Testis (tissue), 3 donors: ENCODE data around the gene STARD13. TPM values are rescaled to one million over a fixed set of nuclear protein-coding genes. Genes with fewer than 3 reads are reported as not detected.

Experiments
- DNase-seq: peaks from one replicate; pipeline ENCODE4 v3.0.0-alpha.2; 2019
- H3K27ac ChIP-seq, 2 donors: fragments of 200-600 bp; sonication (generic); one replicate each; pipeline ENCODE4 v1.5.1; 2019
- H3K27me3 ChIP-seq: fragments of 200-600 bp; sonication (generic); one replicate; pipeline ENCODE4 v1.5.1; 2019
- H3K36me3 ChIP-seq: fragments of 200-600 bp; sonication (generic); one replicate; pipeline ENCODE4 v1.5.1; 2017; ENCODE audit warnings: low read depth; ENCODE audit errors: missing control alignments
- H3K4me1 ChIP-seq: fragments of 200-600 bp; sonication (generic); one replicate; pipeline ENCODE4 v1.5.1; 2019
- H3K4me3 ChIP-seq, 2 donors: fragments of 200-600 bp; sonication (generic); one replicate each; pipeline ENCODE4 v1.5.1; 2017 to 2019
- H3K9me3 ChIP-seq: fragments of 200-600 bp; sonication (generic); one replicate; pipeline ENCODE4 v1.5.1; 2017
- POLR2A ChIP-seq: fragments of 450-650 bp; IDR thresholded peaks from one replicate; pipeline ENCODE4 v1.6.1; 2017; ENCODE audit warnings: antibody characterized with exemption, mild to moderate bottlenecking, moderate library complexity
- WGBS, 2 donors: methylation state at CpG; one replicate each; pipeline ENCODE4 v1.1.5; 2018; 5-methylcytosine and 5-hydroxymethylcytosine counted together
- intact Hi-C: fragments of 100-400 bp; cut with DNase I; formaldehyde crosslinking; loops from one replicate; pipeline ENCODE4 v1.15.1; 2023; ENCODE audit warnings: low total_unique reads
- polyA plus RNA-seq: library from polyadenylated mRNA; stranded (reverse); fragments of 350-450 nt; fragmentation: Illumina TruSeq; extraction: RNeasy Lipid Tissue Mini Kit (QIAGEN cat#74804); gene quantifications from one replicate; pipeline ENCODE4 v1.2.3, GENCODE V29; 2014; ENCODE audit warnings: low read depth, low replicate concordance; ENCODE audit not compliant: insufficient read depth
- total RNA-seq, 2 donors: library from RNA; depleted of rRNA; stranded (reverse); fragments of >200 nt; gene quantifications; one replicate each; pipeline ENCODE4 v1.2.3, GENCODE V29; 2016
- TF ChIP-seq, protein P1 (sequence below), 3 experiments: fragments of 450-650 bp in 2 of 3; fragments of 200-600 bp in 1 of 3; sonication (generic) in 1 of 3; IDR thresholded peaks; one replicate each; pipeline ENCODE4 v1.5.1; 2016 to 2019; ENCODE audit warnings: antibody characterized with exemption in 3 of 3, mild to moderate bottlenecking in 2 of 3, moderate library complexity in 1 of 3

STARD13 gene
- total and polyA plus RNA-seq, 3 donors from 2014 or later, result 7.2 to 33.7 (median 24.4) TPM

DNA sequence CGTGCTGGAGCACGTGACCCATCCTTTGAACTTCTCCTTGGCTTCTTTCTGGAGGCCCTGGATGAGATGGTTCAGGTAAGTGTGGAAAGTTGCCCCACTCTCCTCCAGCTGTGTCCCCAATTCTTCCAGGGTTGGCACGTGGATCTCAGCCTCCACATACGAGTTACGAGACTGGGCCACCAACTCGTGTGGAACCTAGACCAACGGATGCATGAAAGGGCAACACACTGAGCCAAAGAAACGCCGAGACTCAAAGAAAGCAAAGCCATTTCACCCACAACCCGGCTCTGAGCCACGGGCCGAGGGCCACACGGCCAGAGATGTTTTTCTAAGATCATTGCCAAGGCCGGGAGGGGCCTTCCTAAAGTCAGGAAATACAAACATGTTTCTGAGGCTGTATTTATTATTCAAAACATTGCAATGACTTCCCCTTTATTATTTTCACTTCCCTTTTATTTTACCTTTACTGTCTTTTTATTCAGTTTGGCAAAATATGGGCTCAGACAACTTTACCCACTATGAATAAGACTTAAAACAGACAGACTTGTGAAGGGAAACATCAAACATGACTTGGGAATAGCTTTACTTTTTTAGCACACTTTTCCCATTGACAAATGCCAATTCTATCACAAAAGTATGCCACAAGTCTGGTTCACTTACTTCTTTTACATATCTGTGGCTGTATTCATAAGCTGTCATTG, 174.7 kb downstream of the STARD13 start:
- Histone ChIP-seq H3K36me3 (no peaks in the 10 kb centered on the region), H3K4me3 (no peak overlapping the region), H3K9me3 (no peaks in the 10 kb centered on the region), H3K27me3 (no peaks in the 10 kb centered on the region), H3K27ac (peak overlapping the region in 1 of 2 donors; percentile 36), H3K4me1 (peaks cover 27% of the 10 kb centered on the region)
- 38 to 47% methylated on average over 14 of the region's 14 CpGs for whole genome bisulfite sequencing, 2 donors
- TF ChIP-seq, protein P1, sequence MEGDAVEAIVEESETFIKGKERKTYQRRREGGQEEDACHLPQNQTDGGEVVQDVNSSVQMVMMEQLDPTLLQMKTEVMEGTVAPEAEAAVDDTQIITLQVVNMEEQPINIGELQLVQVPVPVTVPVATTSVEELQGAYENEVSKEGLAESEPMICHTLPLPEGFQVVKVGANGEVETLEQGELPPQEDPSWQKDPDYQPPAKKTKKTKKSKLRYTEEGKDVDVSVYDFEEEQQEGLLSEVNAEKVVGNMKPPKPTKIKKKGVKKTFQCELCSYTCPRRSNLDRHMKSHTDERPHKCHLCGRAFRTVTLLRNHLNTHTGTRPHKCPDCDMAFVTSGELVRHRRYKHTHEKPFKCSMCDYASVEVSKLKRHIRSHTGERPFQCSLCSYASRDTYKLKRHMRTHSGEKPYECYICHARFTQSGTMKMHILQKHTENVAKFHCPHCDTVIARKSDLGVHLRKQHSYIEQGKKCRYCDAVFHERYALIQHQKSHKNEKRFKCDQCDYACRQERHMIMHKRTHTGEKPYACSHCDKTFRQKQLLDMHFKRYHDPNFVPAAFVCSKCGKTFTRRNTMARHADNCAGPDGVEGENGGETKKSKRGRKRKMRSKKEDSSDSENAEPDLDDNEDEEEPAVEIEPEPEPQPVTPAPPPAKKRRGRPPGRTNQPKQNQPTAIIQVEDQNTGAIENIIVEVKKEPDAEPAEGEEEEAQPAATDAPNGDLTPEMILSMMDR (IDR thresholded peaks at IDR 0.05), result no peak
- TF ChIP-seq POLR2A, result no peak
- intact Hi-C loops, result no loop called here
- peak; percentile 54 for DNase-seq

- Histone ChIP-seq H3K27me3 (no peaks in the 10 kb centered on the region), H3K4me3 (no peak overlapping the region), H3K9me3 (no peaks in the 10 kb centered on the region), H3K36me3 (no peaks in the 10 kb centered on the region), H3K4me1 (peaks cover 27% of the 10 kb centered on the region), H3K27ac (peak overlapping the region in 1 of 2 donors; percentile 36)
- intact Hi-C loops, result no loop called here
- no peak for DNase-seq
- 82 to 83% methylated on average over 5 of the region's 5 CpGs for WGBS, 2 donors
- no peak for TF ChIP-seq POLR2A
- TF ChIP-seq, protein P1 (IDR thresholded peaks at IDR 0.05), result no peak
These were observed 175.2 kb downstream of the STARD13 start for GRCh38 chr13:33110386-33110712.

GRCh38 chr13:33109801-33110200, 175.8 kb downstream of the STARD13 start:
- no peak overlapping the region for H3K4me3 ChIP-seq
- H3K4me1 ChIP-seq, result peaks cover 27% of the 10 kb centered on the region
- 89 to 91% methylated on average over 10 of the region's 10 CpGs for WGBS, 2 donors
- H3K27me3 ChIP-seq, result no peaks in the 10 kb centered on the region
- H3K27ac ChIP-seq, result no peak overlapping the region
- no peaks in the 10 kb centered on the region for H3K9me3 ChIP-seq
- H3K36me3 ChIP-seq, result no peaks in the 10 kb centered on the region
- intact Hi-C loops, result no loop called here
- DNase-seq, result no peak
- TF ChIP-seq, protein P1 (IDR thresholded peaks at IDR 0.05), result no peak
- TF ChIP-seq POLR2A, result no peak

- TF ChIP-seq, protein P1 (IDR thresholded peaks at IDR 0.05), result no peak
- TF ChIP-seq POLR2A, result no peak
- Histone ChIP-seq H3K9me3 (no peaks in the 10 kb centered on the region), H3K27ac (no peak overlapping the region), H3K4me1 (peaks cover 27% of the 10 kb centered on the region), H3K36me3 (no peaks in the 10 kb centered on the region), H3K27me3 (no peaks in the 10 kb centered on the region), H3K4me3 (no peak overlapping the region)
- no peak for DNase-seq
- 63 to 65% methylated on average over 2 of the region's 2 CpGs for WGBS, 2 donors
- intact Hi-C loops, result no loop called here
These were observed 176.3 kb downstream of the STARD13 start for GRCh38 chr13:33109271-33109697.

DNA sequence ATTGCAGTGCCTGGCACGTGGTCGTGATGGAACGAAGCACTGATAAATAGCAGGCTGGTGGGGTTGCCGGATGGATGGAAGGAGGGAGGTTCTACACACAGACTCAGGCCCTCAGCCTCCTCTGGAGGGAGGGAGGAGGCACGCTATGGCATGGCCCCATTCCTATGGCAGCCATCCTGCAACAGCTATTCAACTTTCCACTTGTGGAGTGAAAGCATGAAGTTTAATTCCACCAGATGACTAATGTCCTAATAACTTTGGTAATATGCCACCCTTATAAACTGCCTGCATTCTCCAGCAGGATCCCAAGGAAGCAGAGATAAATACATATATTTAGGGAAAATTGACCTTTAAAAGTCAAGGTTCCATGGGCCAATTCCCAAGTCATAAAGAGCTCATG, 176.9 kb downstream of the STARD13 start:
- intact Hi-C loops, result no loop called here
- H3K9me3 ChIP-seq, result no peaks in the 10 kb centered on the region
- no peak overlapping the region for H3K27ac ChIP-seq
- H3K27me3 ChIP-seq, result no peaks in the 10 kb centered on the region
- TF ChIP-seq, protein P1 (IDR thresholded peaks at IDR 0.05), result no peak
- no peak for TF ChIP-seq POLR2A
- H3K4me3 ChIP-seq, result no peak overlapping the region
- 95% methylated on average over 5 of the region's 5 CpGs for WGBS, 2 donors
- H3K4me1 ChIP-seq, result peaks cover 27% of the 10 kb centered on the region
- DNase-seq, result no peak
- no peaks in the 10 kb centered on the region for H3K36me3 ChIP-seq
